Epithelial cell of prostate (primary cell): ENCODE results near the gene RAP1GAP2.
"Not testable (repeated sequence)": the region's sequence is repeated elsewhere in the genome, so short reads cannot be mapped to it uniquely, and the experiment has no call there.

Experiments used
- DNase-seq: peaks from one replicate; pipeline ENCODE4 v3.0.0-alpha.2; 2011; ENCODE audit warnings: low read depth, low spot score
- H3K27ac ChIP-seq: fragments of 450-650 bp; 2 replicates; pipeline ENCODE4 v1.5.1; 2017; ENCODE audit warnings: mild to moderate bottlenecking

The RAP1GAP2 gene

DNA sequence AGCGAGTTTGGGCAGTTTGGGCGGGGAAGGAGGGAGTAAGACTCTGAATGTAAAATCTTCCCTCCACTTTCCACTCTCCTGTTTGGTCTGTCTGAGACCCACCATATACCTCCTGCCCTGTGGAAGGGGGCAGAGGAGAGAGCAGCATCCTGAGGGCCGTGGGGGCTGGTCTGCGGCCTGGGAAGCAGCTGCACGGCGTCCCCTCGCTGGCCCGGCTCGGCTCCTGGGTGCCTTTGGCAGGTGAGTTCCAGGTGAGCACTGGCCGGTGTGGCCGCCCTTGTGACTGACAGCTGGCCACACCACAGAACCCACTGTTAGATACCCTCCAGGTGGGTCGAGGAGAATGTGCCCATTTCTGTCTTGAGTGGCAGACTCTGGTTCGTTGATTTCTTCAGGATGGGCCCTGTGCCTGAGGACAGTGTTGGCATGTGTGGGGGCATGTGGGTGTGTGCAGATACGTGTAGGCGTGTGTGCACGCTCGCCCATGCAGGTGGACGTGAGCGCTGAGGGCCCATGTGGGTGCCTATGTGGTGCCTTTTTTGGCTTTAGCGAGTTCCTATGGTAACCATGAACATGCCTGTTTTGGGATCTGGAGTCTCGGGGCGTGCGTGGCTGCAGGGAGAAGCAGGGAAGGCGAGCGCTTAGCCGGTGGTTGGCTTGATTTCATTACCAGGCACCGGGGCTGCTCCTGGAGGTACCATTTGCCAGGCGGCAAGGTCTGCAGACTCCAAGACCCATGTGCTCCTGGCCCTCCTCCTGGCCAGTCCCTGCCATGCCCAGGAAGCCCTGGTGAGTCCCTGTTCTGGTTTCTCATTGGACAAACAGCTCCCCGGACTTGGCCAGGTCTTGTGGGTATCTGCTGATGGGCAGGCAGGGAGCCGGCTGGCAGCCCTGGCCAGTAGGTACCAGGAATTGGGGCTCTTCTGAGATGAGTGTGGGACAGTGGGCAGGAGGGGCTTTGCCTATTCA is 12.4 kb downstream of the RAP1GAP2 start:
- no peak for DNase-seq
- no peak overlapping the region for H3K27ac ChIP-seq

DNA sequence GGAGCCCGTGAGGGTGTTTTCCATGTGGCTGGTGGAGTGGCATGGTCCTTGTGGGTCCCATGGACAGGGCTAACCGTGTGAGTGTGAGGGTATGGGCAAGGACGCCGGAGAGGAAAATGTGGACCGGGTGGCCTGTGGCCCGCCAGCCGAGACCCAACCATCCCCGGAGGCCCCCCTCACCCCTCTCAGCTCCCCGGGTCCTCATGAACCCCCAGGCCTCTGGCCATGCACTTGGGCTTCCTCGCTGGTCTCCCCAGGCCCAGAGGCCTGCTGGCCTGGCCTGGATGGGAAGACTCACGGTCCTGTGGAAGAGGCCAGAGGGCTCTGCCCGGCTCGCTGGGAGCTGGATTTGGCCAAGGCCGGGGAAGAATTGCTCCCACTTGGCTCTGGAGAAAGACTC is 13.1 kb downstream of the RAP1GAP2 start:
- DNase-seq: no peak
- H3K27ac ChIP-seq: no peak overlapping the region

DNA sequence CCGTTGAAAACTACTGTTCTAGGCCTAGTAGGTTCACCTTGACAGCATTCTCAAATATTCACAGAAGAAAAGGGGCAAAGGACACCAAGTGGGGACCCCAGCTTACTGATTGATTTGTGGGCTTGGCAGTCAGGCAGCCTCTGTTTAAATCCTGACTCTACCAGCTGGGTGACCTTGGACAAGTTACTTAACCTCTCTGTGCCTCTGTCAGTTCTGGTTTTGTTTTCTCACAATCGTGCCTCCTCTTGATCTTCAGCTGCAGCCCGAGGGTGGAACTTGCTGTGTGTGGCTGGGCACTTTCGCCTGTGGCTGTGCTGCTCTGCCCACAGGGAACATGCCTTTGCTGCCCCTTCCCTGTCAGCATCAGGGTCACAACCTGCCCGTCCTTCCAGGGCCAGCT is 17.8 kb downstream of the RAP1GAP2 start:
- H3K27ac ChIP-seq: no peak overlapping the region
- no peak for DNase-seq

GRCh38 chr17:2814481-2815341 is 18.5 kb downstream of the RAP1GAP2 start:
- H3K27ac ChIP-seq: no peak overlapping the region
- no peak for DNase-seq

DNA sequence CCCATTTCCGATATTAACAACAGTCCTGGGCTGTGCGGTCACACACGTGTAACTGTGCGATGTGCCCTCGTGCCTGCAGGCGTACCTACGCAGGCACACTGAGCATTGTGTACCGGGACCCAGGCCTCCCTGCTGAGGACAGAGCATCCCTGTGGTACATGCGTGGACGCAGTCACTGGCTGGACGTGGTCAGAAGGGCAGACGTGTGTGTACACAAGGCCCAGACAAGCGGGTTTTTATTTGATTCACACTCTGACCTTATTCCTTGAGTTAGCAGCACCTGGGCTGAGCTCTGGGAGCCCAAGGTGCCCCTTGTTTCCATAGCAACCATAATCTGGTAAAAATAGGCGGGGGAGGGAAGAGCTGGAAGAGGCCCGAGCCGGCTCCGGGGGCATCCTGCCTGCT is 19.5 kb downstream of the RAP1GAP2 start:
- DNase-seq: no peak
- no peak overlapping the region for H3K27ac ChIP-seq

DNA sequence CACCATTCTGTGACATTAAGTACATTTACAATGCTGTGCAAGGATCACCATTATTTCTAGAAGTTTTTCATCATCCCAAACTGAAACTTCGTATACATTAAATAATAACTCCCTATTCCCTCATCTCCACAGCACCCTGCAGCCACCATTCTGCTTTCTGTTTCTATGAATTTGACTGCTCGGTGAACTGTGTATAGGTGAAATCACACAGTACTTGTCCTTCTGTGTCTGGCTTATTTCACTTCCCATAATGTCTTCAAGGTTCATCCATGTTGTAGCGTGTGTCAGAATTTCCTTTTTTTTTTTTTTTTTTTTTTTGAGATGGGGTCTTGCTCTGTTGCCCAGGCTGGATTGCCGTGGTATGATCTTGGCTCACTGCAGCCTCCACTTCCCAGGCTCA is 20.4 kb downstream of the RAP1GAP2 start:
- H3K27ac ChIP-seq: no peak overlapping the region

GRCh38 chr17:2819294-2819693 is 23.1 kb downstream of the RAP1GAP2 start:
- not testable (repeated sequence) for DNase-seq, H3K27ac ChIP-seq

More for the DNA sequence above, 20.4 kb downstream of the RAP1GAP2 start:
- DNase-seq: no peak

DNA sequence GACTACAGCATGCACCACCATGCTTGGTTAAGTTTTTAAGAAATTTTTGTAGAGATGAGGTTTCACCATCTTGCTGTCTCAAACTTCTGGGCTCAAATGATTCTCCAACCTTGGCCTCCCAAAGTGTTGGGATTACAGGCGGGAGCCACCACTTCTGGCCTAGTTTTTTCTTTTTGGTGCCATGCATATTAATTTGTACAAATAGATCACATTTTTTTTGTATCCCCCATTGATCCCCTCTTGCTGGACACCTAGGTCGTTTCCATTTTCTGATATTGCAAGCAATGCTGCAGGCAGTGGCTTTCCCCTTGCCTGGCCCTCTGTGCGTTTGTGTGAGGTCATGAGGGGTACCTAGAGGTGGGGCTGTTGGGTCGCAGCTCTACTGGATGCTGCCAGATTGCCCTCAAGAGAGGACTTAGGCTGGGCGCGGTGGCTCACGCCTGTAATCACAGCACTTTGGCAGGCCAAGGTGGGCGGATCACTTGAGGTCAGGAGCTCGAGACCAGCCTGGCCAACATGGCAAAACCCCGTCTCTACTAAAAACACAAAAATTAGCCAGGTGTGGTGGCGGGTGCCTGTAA is 23.8 kb downstream of the RAP1GAP2 start:
- no peak overlapping the region for H3K27ac ChIP-seq

DNA sequence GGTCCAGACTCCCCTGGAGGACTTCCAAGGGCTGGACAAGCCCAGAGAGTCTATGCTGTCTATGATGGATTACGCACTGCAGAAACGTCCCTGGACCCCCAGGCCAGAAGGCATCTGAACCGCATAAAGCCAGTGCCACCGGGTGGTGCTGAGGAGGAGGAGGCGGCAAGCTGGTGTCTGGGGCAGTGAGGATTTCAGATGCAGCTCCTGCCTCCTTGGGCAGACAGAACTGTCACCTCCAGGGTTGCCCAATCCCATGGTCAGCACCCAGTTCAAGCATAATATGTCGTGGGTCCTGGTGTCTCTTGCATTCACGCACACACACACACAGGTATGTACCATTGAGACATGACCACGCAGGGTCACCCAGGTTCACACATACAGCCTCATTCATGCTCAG is 25.6 kb downstream of the RAP1GAP2 start:
- H3K27ac ChIP-seq: no peak overlapping the region

More for the DNA sequence above, 23.8 kb downstream of the RAP1GAP2 start:
- DNase-seq: no peak

DNA sequence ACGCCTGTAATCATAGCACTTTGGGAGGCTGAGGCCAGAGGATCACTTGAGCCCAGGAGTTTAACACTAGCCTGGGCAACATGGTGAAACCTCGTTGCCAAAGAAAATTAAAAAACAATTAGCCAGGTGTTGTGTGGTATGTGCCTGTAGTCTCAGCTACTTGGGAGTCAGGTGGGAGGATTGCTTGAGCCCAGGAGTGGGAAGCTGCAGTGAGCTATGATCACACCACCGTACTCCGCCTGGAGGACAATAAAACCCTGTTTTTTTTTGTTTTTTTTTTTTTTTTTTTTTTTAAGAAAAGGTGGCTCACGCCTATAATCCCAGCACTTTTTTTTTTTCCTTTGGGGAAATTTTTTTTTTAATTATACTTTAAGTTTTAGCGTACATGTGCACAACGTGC is 26.1 kb downstream of the RAP1GAP2 start:
- H3K27ac ChIP-seq: no peak overlapping the region

More for the DNA sequence above, 25.6 kb downstream of the RAP1GAP2 start:
- DNase-seq: no peak

GRCh38 chr17:2825253-2825970 is 29.2 kb downstream of the RAP1GAP2 start:
- DNase-seq: no peak
- no peak overlapping the region for H3K27ac ChIP-seq

More for the DNA sequence above, 26.1 kb downstream of the RAP1GAP2 start:
- no peak for DNase-seq

DNA sequence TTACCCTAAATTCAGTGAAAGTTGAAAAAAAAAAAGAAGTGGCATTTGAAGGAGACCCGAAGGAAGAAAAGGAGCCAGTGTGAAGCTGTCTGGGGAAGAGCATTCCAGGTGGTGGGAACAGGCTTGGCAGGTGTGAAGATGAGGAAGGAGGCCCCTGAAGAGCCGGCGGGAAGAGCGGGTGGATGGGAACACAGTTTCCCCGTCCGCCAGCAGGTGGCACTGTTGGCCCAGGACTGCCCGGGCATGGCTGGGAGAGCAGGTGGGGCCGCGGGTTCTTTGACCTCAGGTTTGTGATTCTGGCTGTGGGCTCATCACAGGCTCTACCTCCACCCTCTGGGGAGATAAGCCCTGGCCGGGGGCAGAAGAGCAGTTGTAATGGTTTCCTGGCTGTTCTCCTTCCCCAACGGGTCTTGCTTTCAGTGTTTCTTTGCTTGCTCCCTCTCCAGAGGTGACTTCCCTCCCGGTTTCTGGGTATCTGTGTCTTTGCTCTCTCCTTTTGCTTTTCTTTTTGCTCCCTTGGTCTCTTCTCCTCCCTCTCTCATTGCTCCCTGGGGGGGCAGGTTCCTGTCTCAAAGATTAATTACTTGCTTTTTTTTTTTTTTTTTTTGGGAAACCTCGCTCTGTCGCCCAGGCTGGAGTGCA is 32.3 kb downstream of the RAP1GAP2 start:
- DNase-seq: no peak
- H3K27ac ChIP-seq: no peak overlapping the region

GRCh38 chr17:2830678-2831077 is 34.4 kb downstream of the RAP1GAP2 start:
- DNase-seq: no peak

DNA sequence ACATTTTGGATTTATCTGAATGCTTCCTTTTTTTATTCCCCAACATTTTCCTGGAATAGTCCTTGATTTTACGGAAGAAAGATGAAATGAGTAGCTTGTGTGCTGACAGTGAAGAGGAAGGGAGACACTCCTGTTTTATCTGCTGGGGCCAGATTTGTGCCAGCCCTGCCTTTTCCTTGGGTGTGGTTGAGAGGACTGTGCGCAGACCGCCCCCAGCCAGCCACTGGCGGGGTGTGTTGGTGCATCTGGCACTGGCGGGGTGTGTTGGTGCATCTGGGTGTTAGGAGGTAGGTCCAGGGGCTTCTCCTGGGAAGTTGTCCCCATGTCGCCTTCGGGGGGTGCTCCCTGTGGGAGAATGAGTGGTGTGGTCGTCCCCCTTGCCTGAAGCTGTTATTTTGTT is 39.5 kb downstream of the RAP1GAP2 start:
- no peak overlapping the region for H3K27ac ChIP-seq
- DNase-seq: no peak

More at GRCh38 chr17:2830678-2831077, 34.4 kb downstream of the RAP1GAP2 start:
- no peak overlapping the region for H3K27ac ChIP-seq

- DNase-seq: no peak
- H3K27ac ChIP-seq: no peak overlapping the region
Measured at GRCh38 chr17:2837147-2837561, 40.9 kb downstream of the RAP1GAP2 start.

- H3K27ac ChIP-seq: no peak overlapping the region
- DNase-seq: no peak
Measured at GRCh38 chr17:2841606-2842005, 45.4 kb downstream of the RAP1GAP2 start.

DNA sequence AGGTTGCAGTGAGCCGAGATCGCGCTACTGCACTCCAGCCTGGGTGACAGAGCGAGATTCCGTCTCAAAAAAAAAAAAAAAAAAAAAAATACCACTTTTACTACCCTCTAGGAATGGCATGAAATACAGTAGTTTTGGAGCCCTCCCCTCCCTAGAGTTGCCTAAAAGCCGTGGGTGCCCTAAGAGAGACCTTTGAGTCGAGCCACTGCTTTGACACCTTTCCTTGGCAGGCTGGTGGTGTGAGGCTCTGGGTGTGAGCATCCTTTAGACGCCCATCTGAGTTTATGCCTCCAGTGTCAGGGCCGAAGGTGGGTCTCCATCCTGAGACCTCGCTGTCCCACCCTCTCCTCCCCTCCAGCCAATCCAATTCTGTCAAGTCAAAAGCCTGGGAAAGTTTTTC is 46.2 kb downstream of the RAP1GAP2 start:
- no peak for DNase-seq

GRCh38 chr17:2844416-2844815 is 48.2 kb downstream of the RAP1GAP2 start:
- H3K27ac ChIP-seq: no peak overlapping the region
- DNase-seq: no peak

More for the DNA sequence above, 46.2 kb downstream of the RAP1GAP2 start:
- no peak overlapping the region for H3K27ac ChIP-seq
